HG03571 (cell line): ENCODE results near the gene SENP6.
"Not testable (repeated sequence)": the region's sequence is repeated elsewhere in the genome, so short reads cannot be mapped to it uniquely, and the experiment has no call there.

ENCODE experiments used
- ATAC-seq: cut with Tn5 transposase; IDR thresholded peaks from one replicate; pipeline ENCODE4 v1.9.1; 2021; ENCODE audit not compliant: unreplicated experiment

SENP6 gene

GRCh38 chr6:75642311-75642710, 40.6 kb downstream of the SENP6 start:
- ATAC-seq = no peak

GRCh38 chr6:75643173-75643572, 41.5 kb downstream of the SENP6 start:
- ATAC-seq = no peak

GRCh38 chr6:75656479-75656878, 54.8 kb downstream of the SENP6 start:
- ATAC-seq = no peak

- no peak for ATAC-seq
Observed at GRCh38 chr6:75657327-75657726, 55.6 kb downstream of the SENP6 start.

- no peak for ATAC-seq
Observed at GRCh38 chr6:75666592-75666991, 64.9 kb downstream of the SENP6 start.

GRCh38 chr6:75673884-75674283, 72.2 kb downstream of the SENP6 start:
- no peak for ATAC-seq

GRCh38 chr6:75676377-75676776, 74.7 kb downstream of the SENP6 start:
- no peak for ATAC-seq

- ATAC-seq = not testable (repeated sequence)
Observed at GRCh38 chr6:75682548-75682947, 80.9 kb downstream of the SENP6 start.

GRCh38 chr6:75683005-75683404, 81.3 kb downstream of the SENP6 start:
- not testable (repeated sequence) for ATAC-seq

GRCh38 chr6:75687535-75687934, 85.9 kb downstream of the SENP6 start:
- not testable (repeated sequence) for ATAC-seq

- ATAC-seq = not testable (repeated sequence)
Observed at GRCh38 chr6:75687937-75688336, 86.3 kb downstream of the SENP6 start.

- no peak for ATAC-seq
Observed at GRCh38 chr6:75689576-75689975, 87.9 kb downstream of the SENP6 start.

- no peak for ATAC-seq
Observed at GRCh38 chr6:75691012-75691411, 89.3 kb downstream of the SENP6 start.

GRCh38 chr6:75693534-75693933, 91.9 kb downstream of the SENP6 start:
- ATAC-seq = no peak

GRCh38 chr6:75694406-75694805, 92.7 kb downstream of the SENP6 start:
- ATAC-seq = no peak

GRCh38 chr6:75708334-75708733, 106.7 kb downstream of the SENP6 start:
- not testable (repeated sequence) for ATAC-seq

- ATAC-seq = no peak
Observed at GRCh38 chr6:75711173-75711572, 109.5 kb downstream of the SENP6 start.

GRCh38 chr6:75719133-75719532, 117.5 kb downstream of the SENP6 start:
- ATAC-seq = no peak

GRCh38 chr6:75723382-75723781, 121.7 kb downstream of the SENP6 start:
- no peak for ATAC-seq

- no peak for ATAC-seq
Observed at GRCh38 chr6:75727206-75727605, 125.5 kb downstream of the SENP6 start.

GRCh38 chr6:75731029-75731428, 129.3 kb downstream of the SENP6 start:
- not testable (repeated sequence) for ATAC-seq

- peak; percentile 94 for ATAC-seq
Observed at GRCh38 chr6:75735491-75736186, 134.0 kb downstream of the SENP6 start.

- no peak for ATAC-seq
Observed at GRCh38 chr6:75743971-75744370, 142.3 kb downstream of the SENP6 start.
